ENCODE results near the gene MS4A1. TPM values are rescaled to one million over a fixed set of nuclear protein-coding genes. Genes with fewer than 3 reads are reported as not detected.

MS4A1 gene
- total and polyA plus RNA-seq, 2 experiments from 2014 or later = 0.23 TPM; not detected in 1

DNA sequence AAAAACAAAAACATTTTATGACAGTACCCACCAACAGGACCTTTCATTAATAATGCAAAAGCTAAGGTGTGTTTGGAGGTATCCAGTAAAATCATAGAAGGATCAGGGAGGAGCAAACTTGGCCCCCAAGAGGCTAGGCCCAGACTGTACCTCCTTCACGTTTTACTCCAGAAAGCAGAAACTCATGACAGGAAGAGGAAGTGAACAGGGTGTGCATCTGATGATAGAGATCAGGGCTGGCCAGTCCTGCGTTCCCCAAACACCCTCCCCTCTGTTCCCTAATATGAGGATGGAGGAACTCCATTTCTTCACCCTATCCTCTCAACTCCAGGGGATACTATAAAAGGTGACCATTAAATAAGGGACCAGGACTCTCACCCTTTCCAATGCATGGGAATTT is 26.7 kb downstream of the MS4A1 start:
- no peaks in the 10 kb centered on the region for H4K20me1 ChIP-seq (replicated peaks; ENCODE audit: insufficient read depth)
- no peaks in the 10 kb centered on the region for H3K79me2 ChIP-seq (replicated peaks; ENCODE audit: insufficient read depth)
- no peaks in the 10 kb centered on the region for H3K36me3 ChIP-seq (ENCODE audit: insufficient read depth)
- H3K27ac Mint-ChIP-seq = no peak overlapping the region
- H3K27ac ChIP-seq (ENCODE audit: low read depth) = no peak overlapping the region
- H3K4me1 Mint-ChIP-seq = no peaks in the 10 kb centered on the region
- no peaks in the 10 kb centered on the region for H3K4me1 ChIP-seq (ENCODE audit: insufficient read depth)
- H3K4me3 ChIP-seq = no peak overlapping the region
- no peak for ATAC-seq
- no peak for TF ChIP-seq NANOG (IDR thresholded peaks at IDR 0.05; ENCODE audit: borderline replicate concordance)
- H3K4me3 Mint-ChIP-seq = no peak overlapping the region
- H3K27me3 ChIP-seq (ENCODE audit: insufficient read depth) = no peaks in the 10 kb centered on the region
- H3K36me3 Mint-ChIP-seq (ENCODE audit: low read depth) = no peaks in the 10 kb centered on the region; the same call in 2 of the 3 replicates
- H2AFZ ChIP-seq = no peak overlapping the region
- H3K27me3 Mint-ChIP-seq (ENCODE audit: insufficient read depth, low read depth, poor library complexity) = no peaks in the 10 kb centered on the region
- no peaks in the 10 kb centered on the region for H3K9me3 Mint-ChIP-seq
- H3K9me2 ChIP-seq (ENCODE audit: insufficient read depth) = no peaks in the 10 kb centered on the region
- no peak for DNase-seq (ENCODE audit: low spot score)
- H3K4me2 ChIP-seq = no peak overlapping the region
- H3F3A ChIP-seq (replicated peaks; ENCODE audit: low read depth) = no peaks in the 10 kb centered on the region

DNA sequence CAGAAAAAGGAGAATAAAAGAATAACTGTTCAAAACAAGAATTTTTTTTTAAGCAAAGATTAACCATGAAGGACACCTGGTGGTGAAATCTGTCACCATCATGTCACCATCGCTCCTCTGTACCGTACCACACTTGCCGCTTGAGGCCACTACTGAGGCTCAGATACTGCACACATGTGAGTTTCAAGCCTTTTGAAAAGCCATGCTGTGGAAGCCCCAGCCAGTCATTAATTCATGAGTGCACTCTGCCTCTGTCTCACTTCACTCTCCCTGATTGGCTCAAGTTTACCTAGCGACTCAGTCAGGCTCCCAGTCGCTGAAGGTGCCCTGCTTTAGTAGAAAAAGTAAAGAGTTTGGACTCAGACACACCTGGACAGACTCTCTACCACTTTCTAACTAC is 30.3 kb downstream of the MS4A1 start:
- ATAC-seq = peak; percentile 94
- H3K79me2 ChIP-seq (replicated peaks; ENCODE audit: insufficient read depth) = no peaks in the 10 kb centered on the region
- no peak overlapping the region for H2AFZ ChIP-seq
- H3K4me1 Mint-ChIP-seq = no peaks in the 10 kb centered on the region
- no peaks in the 10 kb centered on the region for H3K4me1 ChIP-seq (ENCODE audit: insufficient read depth)
- H3K36me3 ChIP-seq (ENCODE audit: insufficient read depth) = no peaks in the 10 kb centered on the region
- H3K27ac Mint-ChIP-seq = no peak overlapping the region
- no peaks in the 10 kb centered on the region for H3K27me3 ChIP-seq (ENCODE audit: insufficient read depth)
- TF ChIP-seq EZH2phosphoT487 (IDR thresholded peaks at IDR 0.05; ENCODE audit: unreplicated experiment) = no peak
- TF ChIP-seq, protein P1, sequence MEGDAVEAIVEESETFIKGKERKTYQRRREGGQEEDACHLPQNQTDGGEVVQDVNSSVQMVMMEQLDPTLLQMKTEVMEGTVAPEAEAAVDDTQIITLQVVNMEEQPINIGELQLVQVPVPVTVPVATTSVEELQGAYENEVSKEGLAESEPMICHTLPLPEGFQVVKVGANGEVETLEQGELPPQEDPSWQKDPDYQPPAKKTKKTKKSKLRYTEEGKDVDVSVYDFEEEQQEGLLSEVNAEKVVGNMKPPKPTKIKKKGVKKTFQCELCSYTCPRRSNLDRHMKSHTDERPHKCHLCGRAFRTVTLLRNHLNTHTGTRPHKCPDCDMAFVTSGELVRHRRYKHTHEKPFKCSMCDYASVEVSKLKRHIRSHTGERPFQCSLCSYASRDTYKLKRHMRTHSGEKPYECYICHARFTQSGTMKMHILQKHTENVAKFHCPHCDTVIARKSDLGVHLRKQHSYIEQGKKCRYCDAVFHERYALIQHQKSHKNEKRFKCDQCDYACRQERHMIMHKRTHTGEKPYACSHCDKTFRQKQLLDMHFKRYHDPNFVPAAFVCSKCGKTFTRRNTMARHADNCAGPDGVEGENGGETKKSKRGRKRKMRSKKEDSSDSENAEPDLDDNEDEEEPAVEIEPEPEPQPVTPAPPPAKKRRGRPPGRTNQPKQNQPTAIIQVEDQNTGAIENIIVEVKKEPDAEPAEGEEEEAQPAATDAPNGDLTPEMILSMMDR (conservative IDR thresholded peaks at IDR 0.05; ENCODE audit: low read depth in 2 of 2) = peak; percentile 79 to 84
- no peaks in the 10 kb centered on the region for H3K27me3 Mint-ChIP-seq (ENCODE audit: insufficient read depth, low read depth, poor library complexity)
- no peaks in the 10 kb centered on the region for H4K20me1 ChIP-seq (replicated peaks; ENCODE audit: insufficient read depth)
- H3K27ac ChIP-seq (ENCODE audit: low read depth) = no peak overlapping the region
- no peak overlapping the region for H3K4me3 ChIP-seq
- H3K4me2 ChIP-seq = no peak overlapping the region
- DNase-seq (ENCODE audit: low spot score) = peak; percentile 73
- peaks cover 4% of the 10 kb centered on the region; the same call in 1 of the 3 replicates for H3K36me3 Mint-ChIP-seq (ENCODE audit: low read depth)
- H3K4me3 Mint-ChIP-seq = no peak overlapping the region
- no peaks in the 10 kb centered on the region for H3K9me2 ChIP-seq (ENCODE audit: insufficient read depth)
- peaks cover 5% of the 10 kb centered on the region; the same call in 2 of the 3 replicates for H3K9me3 Mint-ChIP-seq
- H3F3A ChIP-seq (replicated peaks; ENCODE audit: low read depth) = no peaks in the 10 kb centered on the region

GRCh38 chr11:60492488-60493009 is 36.9 kb downstream of the MS4A1 start, which contains the start of gene MS4A12:
MS4A12 (plus strand) TSS chr11:60492778; CDS start chr11:60497319, 4,541 bp downstream.
- no peak for DNase-seq (ENCODE audit: low spot score)
- no peaks in the 10 kb centered on the region for H3K79me2 ChIP-seq (replicated peaks; ENCODE audit: insufficient read depth)
- no peak within 1 kb of the TSS for H3K4me3 Mint-ChIP-seq
- H4K20me1 ChIP-seq (replicated peaks; ENCODE audit: insufficient read depth) = no peaks in the 10 kb centered on the region
- no peaks in the 10 kb centered on the region for H3K36me3 ChIP-seq (ENCODE audit: insufficient read depth)
- no peak within 1 kb of the TSS for H3K27ac ChIP-seq (ENCODE audit: low read depth)
- H3K4me2 ChIP-seq = no peak within 1 kb of the TSS
- no peaks in the 10 kb centered on the region for H3K27me3 Mint-ChIP-seq (ENCODE audit: insufficient read depth, low read depth, poor library complexity)
- ATAC-seq = no peak
- H3F3A ChIP-seq (replicated peaks; ENCODE audit: low read depth) = no peaks in the 10 kb centered on the region
- H3K36me3 Mint-ChIP-seq (ENCODE audit: low read depth) = peaks cover 4% of the 10 kb centered on the region; the same call in 1 of the 3 replicates
- no peak within 1 kb of the TSS for H2AFZ ChIP-seq
- H3K27ac Mint-ChIP-seq = no peak within 1 kb of the TSS
- 0 out of 2 replicates have a peak, but pooled peaks cover 13% of the 10 kb centered on the region for H3K9me2 ChIP-seq (ENCODE audit: insufficient read depth)
- peaks cover 13% of the 10 kb centered on the region for H3K9me3 Mint-ChIP-seq
- peaks cover 5% of the 10 kb centered on the region; the same call in 2 of the 3 replicates for H3K4me1 Mint-ChIP-seq
- no peaks in the 10 kb centered on the region for H3K4me1 ChIP-seq (ENCODE audit: insufficient read depth)
- H3K4me3 ChIP-seq = no peak within 1 kb of the TSS
- no peaks in the 10 kb centered on the region for H3K27me3 ChIP-seq (ENCODE audit: insufficient read depth)
- TF ChIP-seq EZH2 (IDR thresholded peaks at IDR 0.05; ENCODE audit: low read depth, unreplicated experiment) = no peak
- no peak for TF ChIP-seq EZH2phosphoT487 (IDR thresholded peaks at IDR 0.05; ENCODE audit: unreplicated experiment)
- no peak for TF ChIP-seq JUNB (IDR thresholded peaks at IDR 0.05; ENCODE audit: unreplicated experiment)
- TF ChIP-seq ZNF331 (CRISPR knock-in tag; IDR thresholded peaks at IDR 0.05; ENCODE audit: low read depth) = no peak
- no peak for TF ChIP-seq ZNF462 (CRISPR knock-in tag; IDR thresholded peaks at IDR 0.05)
- TF ChIP-seq NANOG (IDR thresholded peaks at IDR 0.05; ENCODE audit: borderline replicate concordance) = no peak

All from GM23338 (cell line).